DOHH2 (cell line): Measurements from ENCODE around the gene HOXA5.

Experiments
- CTCF ChIP-seq: fragments of 200-600 bp; sonication (generic); IDR thresholded peaks from one replicate; pipeline ENCODE4 v1.5.1; 2014; ENCODE audit warnings: antibody characterized with exemption, mild to moderate bottlenecking, low read depth, low read length; ENCODE audit not compliant: poor library complexity, severe bottlenecking
- EZH2phosphoT487 ChIP-seq: fragments of 200-600 bp; sonication (generic); IDR thresholded peaks from 2 replicates; pipeline ENCODE4 v1.6.1; 2017; ENCODE audit warnings: borderline replicate concordance, mild to moderate bottlenecking, antibody characterized with exemption, low read length, moderate library complexity, mixed read lengths

DNA sequence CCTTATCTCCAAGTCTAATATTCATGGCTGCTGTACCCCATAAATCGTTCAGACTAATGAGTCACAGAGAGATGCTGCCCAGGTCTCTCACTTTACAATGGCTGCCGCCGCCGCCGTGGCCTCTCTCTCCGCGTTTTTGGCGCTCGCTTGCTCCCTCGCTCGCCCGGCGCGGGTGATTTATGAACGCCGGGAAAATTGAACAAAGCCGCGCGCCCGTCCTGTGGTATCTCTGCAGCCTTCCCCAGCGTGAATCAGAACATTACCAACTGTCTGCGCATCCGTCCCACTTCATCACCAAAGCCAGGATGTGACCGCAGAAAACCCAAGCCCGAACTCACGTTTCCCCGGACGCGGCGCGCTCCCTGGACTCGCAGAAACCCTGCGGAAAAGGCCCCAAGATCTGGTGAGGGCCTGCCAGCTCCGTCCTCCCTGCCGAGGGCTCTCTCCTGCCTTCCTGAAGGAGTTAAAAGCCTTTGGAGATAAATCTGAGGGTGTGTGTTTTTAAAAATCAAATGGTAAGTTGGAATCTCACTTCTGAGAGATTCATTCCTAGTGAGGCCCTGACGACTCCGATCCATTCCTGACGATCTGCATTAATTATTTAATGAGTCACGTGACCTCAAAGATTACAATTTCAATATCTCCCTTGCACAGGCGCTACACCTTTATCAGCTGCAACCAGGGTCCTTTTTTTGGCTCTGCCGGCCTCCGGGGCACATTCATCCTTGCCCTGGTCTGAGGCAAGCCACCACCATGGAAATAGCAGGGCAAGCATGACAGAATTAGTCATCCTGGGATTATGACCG lies 19.2 kb downstream of the HOXA5 start:
- TF ChIP-seq CTCF = no peak
- no peak for TF ChIP-seq EZH2phosphoT487
